ENCODE measurements around the gene ERVFRD-1. TPM values are rescaled to one million over a fixed set of nuclear protein-coding genes. Genes with fewer than 3 reads are reported as not detected.

The ERVFRD-1 gene
- total RNA-seq, 1 donor from 2014 or later = not detected

- no peak for DNase-seq (ENCODE audit: low read depth)
Observed at GRCh38 chr6:11055127-11055627, 56.3 kb downstream of the ERVFRD-1 start.

GRCh38 chr6:11054722-11055121, 56.8 kb downstream of the ERVFRD-1 start:
- DNase-seq (ENCODE audit: low read depth) = no peak

- no peak for DNase-seq (ENCODE audit: low read depth)
Observed at GRCh38 chr6:11053307-11053706, 58.2 kb downstream of the ERVFRD-1 start.

Other genes with a start within 250 kb of the ERVFRD-1 start
- not detected in 2 replicates for gene GCM2, start 229.7 kb downstream of the ERVFRD-1 start, total RNA-seq
- 0.40 TPM in 1 of 2 replicates, not detected in the other for gene SYCP2L, start 224.7 kb downstream of the ERVFRD-1 start, total RNA-seq
- 0.05 TPM in 1 of 2 replicates, not detected in the other for gene ELOVL2, start 67.4 kb downstream of the ERVFRD-1 start, total RNA-seq
- gene SMIM13, start 17.9 kb downstream of the ERVFRD-1 start, total RNA-seq = 20.0 TPM in 2 replicates
- gene NEDD9, start 120.9 kb upstream of the ERVFRD-1 start, total RNA-seq = 3.4 and 4.5 TPM in 2 replicates

All from myocyte (in vitro differentiated cells).